ENCODE measurements around the gene TCF7L2.

Gene TCF7L2

DNA sequence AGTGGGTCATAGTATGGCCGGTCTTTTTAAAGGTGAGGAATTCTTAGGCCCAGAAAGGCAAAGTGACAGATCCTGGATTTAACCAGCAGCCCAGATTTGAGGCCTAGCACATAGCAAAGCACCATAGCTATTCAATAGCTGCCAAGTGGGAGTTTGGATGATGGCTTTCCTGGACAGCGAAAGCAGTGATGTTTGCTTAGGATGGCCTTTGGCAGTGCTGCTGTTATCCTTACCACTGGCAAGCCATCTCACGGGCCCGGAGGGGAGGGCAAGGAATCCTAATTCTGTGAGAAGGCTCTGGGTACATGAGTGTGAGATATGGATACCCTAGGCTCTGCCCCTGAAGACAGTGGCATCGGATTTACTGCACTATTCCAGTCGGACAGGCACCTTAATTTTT is 50.4 kb downstream of the TCF7L2 start:
- ATAC-seq (no peak), DNase-seq (no peak)

DNA sequence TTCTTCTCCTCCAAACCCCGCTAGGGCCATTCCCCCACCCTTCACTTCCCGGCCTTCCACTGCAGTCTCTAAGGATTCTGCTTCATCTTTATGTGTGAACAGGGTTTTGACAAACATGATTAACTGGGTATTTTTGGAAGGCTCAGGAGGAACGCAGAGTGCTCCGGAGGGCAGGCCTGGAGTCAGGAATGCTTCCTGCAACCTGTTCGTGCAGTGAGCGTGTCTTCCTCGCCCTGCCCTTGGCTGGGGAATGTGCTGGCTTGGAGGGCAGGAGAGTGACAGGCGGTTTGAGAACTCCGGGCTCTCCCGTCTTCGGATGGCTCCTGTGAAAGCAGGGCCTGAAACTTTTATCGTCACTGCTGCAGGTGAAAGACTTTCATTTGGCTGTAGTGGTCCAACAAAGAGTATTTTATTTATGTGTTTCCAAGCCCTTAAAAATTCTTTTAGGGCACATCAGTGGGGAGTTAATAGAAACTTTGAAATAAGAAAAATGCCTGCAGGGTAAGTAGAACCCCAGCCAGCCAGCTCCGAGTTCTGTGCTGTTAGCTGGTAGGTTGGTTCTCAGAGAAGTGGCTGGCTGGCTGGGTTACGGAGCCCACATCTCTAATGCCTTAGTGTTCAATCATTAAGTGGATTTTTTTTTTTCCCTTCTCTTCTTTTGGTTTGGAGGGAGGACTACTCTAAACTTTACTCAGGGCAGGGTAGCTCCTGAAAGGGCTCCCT is 51.0 kb downstream of the TCF7L2 start:
- no peak for DNase-seq
- no peak for ATAC-seq

DNA sequence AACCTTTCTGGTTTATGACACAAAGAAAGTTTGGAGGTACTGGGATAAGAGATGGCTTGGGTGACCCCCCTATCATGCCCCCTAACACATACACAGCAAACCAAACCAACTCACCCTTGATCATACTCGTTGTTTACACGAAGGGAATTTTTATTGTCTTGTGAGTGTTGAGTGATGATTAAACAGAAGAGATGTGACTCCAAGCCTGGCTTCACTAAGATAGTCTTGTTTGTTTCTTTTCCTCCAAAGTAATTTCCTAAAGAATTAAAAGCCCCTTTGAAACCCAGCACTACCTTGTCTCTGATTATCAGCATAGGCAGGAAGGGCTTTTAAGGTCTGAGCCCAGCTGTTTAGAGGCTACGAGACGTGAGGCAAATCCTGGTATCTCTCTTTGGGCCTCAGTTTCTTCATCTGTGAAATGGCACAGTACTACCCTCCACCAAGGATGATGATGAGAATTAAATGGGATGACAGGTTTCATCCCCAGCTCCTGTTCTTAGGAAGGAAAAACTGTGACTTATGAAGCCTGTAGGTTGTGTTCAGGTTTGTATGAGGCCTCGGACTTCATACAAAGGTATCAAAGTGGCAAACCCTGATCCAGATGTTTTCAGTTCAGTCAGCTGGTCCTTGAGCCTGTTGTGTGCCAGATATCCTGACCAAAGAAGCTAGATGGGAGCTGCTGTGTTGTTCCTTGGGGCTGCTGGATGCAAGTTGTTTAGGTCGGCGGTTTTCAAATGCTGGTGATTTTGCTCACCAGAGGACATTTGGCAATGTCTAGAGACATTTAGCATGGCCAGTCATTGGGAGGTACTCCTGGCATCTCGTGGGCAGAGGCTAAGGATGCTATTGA is 51.8 kb downstream of the TCF7L2 start:
- DNase-seq = no peak
- no peak for ATAC-seq

DNA sequence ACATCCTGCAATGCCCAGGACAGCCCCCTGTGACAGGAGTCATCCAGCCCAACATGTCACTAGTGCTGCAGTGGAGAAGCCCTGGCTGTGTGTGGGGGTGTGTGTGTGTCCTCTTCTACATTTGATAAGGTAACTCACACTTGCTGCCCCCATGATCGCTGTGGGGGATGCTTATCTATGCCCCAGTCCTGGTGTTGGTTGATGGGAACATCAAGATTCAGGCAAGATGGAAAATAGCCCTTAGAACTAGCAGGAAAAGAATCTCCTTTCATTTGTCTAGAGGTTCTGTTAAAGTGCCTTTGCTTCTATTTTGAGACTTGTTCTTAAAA is 52.4 kb downstream of the TCF7L2 start:
- DNase-seq = no peak
- ATAC-seq = no peak

DNA sequence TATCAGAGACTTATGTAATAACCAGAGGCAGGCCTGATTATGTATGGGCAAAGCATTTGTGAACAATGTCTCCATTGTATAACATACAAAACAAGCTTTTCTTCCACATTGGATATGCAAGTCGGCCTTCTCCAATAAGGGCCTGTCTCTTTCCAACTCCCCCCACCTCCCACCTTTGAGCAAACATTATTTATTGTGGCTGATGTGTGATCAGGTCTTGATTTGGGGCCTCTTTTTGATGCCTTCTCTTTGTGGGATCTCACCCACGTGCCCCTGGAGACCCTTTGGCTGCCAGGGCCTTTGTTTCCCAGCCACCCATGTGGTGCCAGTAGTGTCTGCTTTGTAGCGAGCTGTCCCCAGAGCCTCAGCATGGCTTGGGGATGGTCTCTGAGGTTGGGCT is 53.0 kb downstream of the TCF7L2 start:
- DNase-seq (no peak), ATAC-seq (no peak)

DNA sequence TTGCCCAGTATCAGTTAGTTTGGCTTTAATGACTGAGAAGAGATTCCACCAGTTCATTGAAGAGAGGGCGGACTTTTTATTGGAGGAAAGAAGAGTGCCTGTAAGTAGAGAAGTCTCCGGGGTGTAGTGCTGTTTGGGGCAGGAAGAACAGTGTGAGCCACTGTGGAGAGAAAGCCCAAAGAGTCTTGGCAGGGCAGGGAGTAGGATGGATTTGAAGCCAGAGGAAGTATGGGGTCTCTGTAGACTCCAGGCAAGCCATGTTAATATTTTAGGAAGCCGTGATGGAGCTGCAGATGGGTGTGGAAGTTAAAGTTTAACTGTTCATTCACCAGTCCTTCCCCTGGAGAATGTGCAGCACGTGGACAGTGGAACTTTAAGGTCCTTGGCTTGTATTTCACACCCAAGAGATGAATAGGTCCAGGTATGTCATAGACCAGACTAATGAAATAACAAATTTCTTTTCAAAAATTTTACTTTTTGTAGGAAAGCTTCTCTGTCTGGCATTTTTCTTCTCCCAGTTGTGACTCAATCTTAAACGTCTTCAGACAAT is 54.1 kb downstream of the TCF7L2 start:
- ATAC-seq (no peak), DNase-seq (no peak)

DNA sequence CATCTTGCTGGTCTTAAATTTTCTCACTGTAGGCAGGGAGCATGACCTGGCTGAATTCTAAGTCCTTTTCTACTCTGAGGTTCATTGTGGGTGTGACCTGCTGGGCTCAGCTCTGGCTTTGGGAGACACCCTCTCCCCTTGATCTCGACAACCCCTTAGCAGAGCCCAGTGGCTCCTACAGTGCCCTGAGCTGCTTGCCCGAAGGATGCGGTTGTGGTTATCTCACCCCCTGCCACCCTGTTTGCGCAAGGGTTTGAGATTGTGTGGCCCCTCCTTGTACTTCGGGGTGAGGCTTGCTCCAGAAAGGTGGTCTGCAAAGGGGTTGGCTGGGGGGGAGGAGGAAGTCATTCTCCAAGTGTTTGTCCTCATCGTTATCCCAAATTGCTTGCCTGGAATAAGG is 55.3 kb downstream of the TCF7L2 start:
- ATAC-seq (no peak), DNase-seq (no peak)

DNA sequence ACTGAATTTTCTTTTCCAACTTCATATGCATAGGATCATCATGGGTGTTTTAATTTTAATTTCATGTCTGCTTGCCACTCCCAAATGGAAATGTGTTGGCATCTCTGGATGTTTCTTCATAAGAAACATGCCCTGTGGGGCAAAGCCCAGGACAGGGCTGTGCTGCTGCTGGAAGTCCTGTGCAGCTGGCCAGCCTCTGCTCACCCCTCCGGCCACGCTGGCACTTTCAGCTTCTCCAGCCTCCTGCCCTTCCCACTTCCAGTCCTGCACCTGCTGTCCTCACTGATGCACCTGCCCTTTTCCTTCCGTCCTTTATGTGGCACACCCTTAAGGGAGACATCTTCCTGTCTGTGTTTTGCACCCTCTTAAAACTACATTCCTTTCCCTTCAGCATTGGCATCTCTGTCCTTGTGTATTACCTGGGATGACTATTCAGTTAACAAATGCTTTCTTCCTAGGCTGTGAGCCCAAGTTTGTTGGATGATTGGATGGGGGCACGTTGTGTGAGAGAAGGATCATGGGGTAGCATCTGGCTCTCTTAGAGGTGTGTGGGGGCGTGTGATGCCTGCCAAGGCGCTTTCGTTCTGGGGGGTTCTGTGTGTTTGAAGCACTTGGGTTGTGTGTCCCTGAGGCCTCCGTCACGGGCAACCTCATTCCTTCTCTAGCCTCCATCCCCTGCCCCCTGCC is 56.8 kb downstream of the TCF7L2 start:
- ATAC-seq = peak; percentile 63
- DNase-seq = no peak

DNA sequence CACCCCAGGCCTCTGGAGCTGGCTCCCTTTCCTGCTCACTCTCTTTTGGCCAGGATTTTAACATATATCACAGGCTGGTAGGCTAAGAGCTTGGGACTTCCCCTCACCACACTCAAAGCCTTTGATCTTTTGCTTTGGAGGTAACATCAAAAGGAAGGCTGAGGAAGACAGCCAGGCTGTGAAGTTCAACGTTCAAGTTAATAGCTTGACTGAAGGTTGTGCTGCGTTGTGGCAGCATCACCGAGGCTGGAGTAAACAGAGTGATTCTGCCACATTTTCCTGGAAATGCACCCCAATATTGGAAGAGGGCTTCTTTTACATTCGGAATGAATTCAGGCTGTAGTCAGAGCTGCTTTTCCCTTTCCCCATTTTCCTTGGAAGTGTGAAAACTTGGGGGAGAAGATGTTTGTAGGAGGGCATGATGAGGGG is 57.3 kb downstream of the TCF7L2 start:
- DNase-seq (peak; percentile 34), ATAC-seq (peak; percentile 96)

DNA sequence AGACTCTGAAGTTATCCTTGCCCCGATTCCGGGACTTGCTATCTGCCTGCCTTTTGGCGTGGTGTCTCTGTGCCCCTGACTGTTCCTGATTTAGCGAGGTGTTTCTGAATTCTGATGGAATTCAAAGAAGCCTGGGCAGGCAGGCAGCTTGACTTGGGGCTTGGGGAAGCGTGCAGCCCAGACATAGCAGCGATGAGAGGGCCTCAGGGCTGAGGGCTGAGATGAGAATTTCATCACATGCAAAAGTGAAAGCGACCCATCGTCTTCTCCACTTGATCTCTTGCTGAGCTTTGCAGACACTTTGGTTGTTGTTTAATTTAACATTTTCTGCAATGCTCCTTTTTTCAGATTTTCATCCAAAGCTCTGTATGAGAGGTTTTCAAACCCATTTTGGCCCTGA is 57.8 kb downstream of the TCF7L2 start:
- DNase-seq (peak; percentile 12), ATAC-seq (peak; percentile 10)

DNA sequence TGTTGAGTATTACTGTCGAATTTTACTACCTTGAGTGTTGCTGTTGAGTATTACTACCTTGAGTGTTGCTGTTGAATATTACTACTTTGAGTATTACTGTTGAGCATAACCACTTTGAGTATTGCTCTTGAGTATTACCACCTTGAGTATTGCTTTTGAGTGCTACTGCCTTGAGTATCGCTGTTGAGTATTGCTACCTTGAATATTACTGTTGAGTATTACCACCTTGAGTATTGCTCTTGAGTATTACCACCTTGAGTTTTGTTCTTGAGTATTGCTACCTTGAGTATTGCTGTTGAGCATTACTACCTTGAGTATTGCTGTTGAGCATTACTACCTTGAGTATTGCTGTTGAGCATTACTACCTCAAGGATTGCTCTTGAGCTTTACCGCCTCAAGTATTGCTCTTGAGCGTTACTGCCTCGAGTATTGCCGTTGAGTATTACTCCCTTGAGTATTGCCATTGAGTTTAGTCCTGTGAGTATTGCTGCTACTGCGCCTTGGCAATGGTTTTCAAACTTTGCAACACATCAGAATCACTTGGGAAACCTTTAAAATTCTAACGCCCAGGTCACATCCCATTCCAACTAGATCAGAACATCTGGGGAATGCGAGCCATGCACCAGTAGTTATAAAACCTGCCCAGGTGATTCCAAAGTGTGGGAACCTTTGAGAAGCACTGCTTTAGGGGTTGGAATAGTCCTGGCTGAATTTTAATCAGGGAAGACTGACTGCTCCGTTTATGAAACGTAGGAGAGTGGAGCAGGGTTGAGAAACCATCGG is 61.7 kb downstream of the TCF7L2 start:
- no peak for ATAC-seq
- no peak for DNase-seq

DNA sequence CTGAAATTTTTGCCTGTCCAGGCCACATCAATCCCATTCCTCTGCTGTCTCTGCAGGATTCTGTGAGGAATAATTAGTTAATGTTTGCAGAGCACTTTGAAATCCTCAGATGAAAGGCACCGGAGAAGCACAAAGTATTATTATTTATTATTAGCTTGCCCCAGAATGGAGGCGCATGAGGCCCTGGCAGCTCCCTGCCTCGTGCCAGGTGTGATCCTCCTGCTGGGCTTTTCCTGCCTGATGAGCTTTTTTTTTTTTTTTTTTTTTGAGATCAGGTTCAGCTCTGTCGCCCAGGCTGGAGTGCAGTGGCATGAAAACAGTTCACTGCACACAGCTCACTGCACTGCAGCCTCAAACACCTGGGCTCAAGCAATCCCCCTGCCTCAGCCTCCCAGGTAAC is 65.2 kb downstream of the TCF7L2 start:
- ATAC-seq = no peak
- no peak for DNase-seq

DNA sequence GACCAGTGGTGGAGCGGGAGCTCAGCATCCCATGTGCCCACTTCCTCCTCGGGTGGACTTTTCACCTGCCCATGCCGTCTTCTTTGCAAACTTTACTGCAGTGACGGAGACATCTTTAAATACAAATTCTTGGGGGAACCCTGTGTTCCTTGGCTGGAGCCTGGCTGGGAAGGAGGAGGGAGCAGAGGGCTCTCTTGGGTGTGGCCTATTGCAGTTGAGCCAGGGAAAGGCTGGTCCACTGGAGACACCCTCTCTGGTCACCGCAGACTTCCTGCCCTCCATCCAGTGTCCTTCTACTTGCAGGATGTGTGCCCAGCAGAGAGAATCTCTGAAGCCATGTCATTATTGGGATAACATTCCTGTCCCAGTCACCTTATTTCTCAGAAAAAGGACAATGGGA is 67.3 kb downstream of the TCF7L2 start:
- no peak for DNase-seq
- ATAC-seq = no peak

DNA sequence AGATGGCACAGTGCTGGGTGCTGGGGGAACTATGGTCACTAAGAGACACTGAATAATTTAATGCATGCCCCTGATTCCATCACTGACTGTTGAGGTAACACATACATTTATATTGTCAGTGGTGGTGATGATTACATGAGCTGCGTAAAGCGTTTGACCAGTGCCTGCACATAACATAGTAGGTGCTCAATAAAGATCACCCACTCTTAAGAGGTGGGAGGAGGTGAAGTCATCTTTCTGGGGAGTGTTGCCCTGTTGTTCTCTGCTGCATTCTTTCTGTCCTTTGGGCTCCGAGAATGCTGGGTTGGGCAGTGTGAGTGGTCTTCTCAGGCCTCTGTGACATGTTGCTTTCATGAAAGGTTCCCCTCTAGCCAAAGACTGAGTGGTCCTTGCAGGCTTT is 68.0 kb downstream of the TCF7L2 start:
- DNase-seq = no peak
- no peak for ATAC-seq

DNA sequence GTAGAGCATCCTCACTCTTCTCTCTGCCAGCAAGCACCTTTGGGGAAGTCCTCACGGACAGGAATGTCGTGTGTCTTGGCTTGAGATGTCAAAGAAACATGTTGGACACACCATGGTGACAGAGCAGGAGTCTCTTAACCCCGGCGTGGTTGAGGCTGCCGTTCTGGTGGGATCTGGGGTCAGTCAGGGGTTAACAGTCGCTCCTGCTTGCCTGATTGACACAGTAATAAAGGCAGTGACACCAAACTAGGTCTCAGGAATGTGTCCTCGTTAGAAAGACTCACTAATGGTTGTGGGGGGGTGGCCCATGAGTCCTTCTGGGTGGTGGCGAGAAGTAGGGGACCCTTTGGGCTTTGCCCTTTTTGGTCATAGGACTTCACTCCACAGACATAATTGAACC is 69.0 kb downstream of the TCF7L2 start:
- ATAC-seq = no peak
- DNase-seq = no peak

DNA sequence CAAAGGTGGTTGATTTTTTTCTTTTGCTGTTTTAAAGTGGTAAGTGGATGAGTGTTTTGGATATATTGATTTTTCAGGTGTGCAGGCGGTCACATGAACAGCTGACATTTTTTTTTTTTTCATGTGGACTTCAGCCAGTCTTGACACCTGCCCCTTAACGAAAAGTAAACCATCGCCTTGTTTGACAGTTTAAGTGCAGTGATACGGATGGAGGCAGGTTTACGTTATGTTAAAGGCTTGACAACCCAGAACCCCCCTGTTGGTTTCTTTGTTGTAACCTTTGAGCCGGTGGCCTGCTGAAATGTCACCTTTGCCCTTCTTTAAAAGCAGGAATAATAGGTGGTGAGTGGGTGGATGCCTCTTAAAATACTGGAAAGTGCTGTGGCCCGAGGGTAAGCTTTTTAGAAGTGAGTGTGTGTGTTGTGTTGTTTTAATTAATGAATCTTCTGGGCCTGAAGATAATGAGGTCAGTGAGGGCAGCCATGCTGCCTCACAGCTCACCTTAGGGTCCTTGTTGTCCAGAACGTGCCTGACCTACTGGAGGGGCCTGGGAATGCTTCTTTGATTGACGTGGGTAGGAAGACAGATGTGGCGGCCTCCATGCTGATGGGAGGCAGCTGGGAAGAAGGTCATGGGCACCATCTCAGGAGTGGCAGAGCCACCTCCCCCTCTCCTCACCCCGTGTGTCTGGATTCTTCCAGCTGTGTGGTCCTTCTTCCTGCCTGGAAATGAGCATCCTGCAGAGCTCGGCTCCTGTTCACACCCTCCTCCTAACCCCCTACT is 69.8 kb downstream of the TCF7L2 start:
- no peak for DNase-seq
- no peak for ATAC-seq

DNA sequence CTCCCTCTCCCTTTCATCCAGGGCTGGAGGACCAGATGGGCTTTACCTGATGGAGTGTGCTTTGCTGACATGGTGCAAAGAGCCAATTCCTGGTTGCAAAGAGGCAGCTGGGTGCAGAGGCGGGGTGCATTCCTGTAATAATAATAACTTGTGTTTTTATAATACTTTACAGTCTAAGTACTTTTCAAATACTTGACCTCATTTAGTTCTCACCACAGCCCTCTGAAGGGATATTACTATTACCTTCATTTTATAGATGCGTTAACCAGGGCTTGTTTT is 70.4 kb downstream of the TCF7L2 start:
- DNase-seq (no peak), ATAC-seq (no peak)

DNA sequence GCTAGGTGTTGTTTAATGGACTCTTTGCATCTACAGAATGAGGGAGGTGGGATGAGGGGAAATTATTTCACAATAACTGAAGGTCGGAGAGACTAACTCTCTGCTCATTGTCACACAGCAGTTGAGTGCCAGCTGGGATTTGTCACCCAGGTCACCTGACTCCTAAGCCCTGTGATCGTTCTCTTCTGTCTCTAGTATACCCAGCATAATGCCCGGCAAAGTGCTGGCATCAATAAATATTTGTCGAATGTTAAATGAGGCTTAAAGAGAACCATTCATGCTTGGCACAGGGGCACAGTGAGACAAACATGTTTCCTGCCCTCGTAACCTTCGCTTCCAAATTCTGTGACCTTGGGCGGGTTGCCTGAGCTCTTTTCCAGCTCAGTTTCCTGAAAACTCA is 70.8 kb downstream of the TCF7L2 start:
- no peak for ATAC-seq
- no peak for DNase-seq

DNA sequence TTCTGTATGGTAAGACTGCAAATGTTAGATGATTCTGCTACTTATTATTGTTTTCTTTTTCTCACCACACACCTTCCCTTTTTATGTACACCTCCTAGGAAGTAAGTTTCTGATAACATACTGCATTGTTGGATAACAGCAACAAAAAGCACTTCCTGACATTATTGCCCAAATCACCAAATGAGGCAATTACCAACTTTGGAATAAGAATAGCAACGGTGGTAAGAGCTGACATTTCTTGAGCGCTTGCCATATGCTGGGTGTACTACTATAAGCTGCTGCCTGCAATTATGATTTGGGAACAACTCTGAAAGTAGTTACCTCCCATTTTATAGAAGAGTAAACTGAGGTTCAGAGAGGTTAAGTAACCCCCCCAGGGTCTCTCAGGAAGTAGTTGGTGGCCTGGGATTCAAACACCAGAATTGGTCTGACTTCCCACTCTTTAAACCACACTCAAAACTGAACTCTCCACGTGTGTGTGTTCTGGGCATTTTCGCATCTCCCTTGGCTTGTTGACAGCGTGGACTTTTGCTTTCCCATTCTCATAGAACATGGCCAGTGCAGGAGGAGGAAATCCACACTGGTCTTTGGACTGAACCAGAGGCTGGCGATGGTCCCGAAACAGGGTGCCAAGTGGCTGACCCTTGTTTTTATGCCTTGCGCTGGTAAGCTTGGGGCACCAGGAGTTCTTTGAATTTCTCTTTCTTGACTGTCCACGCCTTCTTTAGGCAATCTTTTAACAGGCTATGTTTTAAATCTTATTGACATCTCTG is 71.4 kb downstream of the TCF7L2 start:
- DNase-seq (no peak), ATAC-seq (no peak)

DNA sequence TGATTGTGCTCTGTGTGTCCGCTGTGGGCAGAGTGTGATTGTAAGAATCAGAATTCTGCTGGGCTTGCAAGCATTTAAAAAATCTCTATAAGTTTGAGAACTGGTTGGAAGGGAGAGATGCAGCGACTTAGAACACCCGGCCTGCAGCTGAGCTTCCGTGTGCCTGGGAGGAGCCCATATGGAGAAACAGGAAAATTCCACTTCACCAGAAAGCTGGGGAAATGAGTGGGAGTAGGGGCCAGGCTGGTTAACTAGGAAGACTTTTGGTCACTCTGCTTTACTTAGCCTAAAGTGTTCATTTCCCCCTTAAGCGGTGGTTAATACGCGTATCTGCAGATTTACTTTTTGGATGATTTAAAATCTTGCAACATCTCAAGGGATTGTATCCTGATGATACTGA is 72.2 kb downstream of the TCF7L2 start:
- ATAC-seq = no peak
- DNase-seq = no peak

DNA sequence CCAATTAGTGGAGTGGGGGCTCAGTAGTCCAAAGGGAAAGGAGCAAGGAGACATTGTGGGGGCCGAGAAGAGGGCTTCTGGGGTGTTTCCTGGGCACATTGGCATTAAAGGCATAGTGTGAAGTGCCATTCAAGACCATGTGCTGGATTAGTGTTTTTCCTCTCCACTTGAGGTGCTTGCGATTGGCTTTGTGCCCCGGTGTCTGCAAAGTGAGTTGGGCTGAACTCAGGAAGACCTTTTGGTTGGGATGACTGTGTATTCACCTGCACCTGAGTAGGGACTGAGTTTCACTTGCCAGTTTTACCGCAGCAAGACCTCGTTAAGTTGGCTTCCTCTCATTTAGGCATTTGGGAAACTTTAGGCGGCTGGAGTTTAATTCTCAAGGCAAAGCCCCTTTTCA is 73.0 kb downstream of the TCF7L2 start:
- ATAC-seq (no peak), DNase-seq (no peak)

Measured in stimulated activated naive CD8-positive, alpha-beta T cell treated with anti-CD3 and anti-CD28 coated beads, Interleukin-15, Interleukin-2, amounts not matched to agents 100 U/mL and 50 U/mL, for 24 hours (primary cell).